ENCODE data around the gene LSM10.
A peak's percentile ranks its signal among the peaks of the same experiment; 100 is the strongest.

GRCh38 chr1:36400825-36401601, 3.3 kb upstream of the LSM10 start:
- TF ChIP-seq CTCF (IDR thresholded peaks at IDR 0.05 in 4 of 5, conservative IDR thresholded peaks at IDR 0.05 in 1 of 5) (no peak), POLR2A (IDR thresholded peaks at IDR 0.05) (peak; percentile 3 to 28)
